Smooth muscle cell (in vitro differentiated cells): ENCODE data around the gene HNRNPK. TPM values are rescaled to one million over a fixed set of nuclear protein-coding genes. Genes with fewer than 3 reads are reported as not detected.
A peak's percentile ranks its signal among the peaks of the same experiment; 100 is the strongest.

Source experiments
- DNase-seq: peaks from one replicate; lab custom pipeline; 2025; ENCODE audit not compliant: unreplicated experiment; lab: John Stamatoyannopoulos, UW
- H2AFZ ChIP-seq: fragments of 200-600 bp; sonication (generic); 2 replicates; pipeline ENCODE4 v1.6.0; 2016; ENCODE audit warnings: antibody characterized with exemption, low read depth, mild to moderate bottlenecking
- H3F3A ChIP-seq: fragments of 200-600 bp; sonication (generic); 2 replicates; pipeline ENCODE4 v1.6.0; 2017; ENCODE audit warnings: antibody characterized with exemption, low read depth
- H3K27ac ChIP-seq: fragments of 200-600 bp; sonication (generic); 2 replicates; pipeline ENCODE4 v1.5.1; 2016; ENCODE audit warnings: low read depth, mild to moderate bottlenecking
- H3K27me3 ChIP-seq: fragments of 200-600 bp; sonication (generic); 2 replicates; pipeline ENCODE4 v1.6.1; 2016; ENCODE audit warnings: low read depth, mild to moderate bottlenecking
- H3K36me3 ChIP-seq: fragments of 200-600 bp; sonication (generic); 2 replicates; pipeline ENCODE4 v1.5.1; 2016; ENCODE audit warnings: low read depth
- H3K4me1 ChIP-seq: fragments of 200-600 bp; sonication (generic); 2 replicates; pipeline ENCODE4 v1.5.1; 2016; ENCODE audit warnings: low read depth
- H3K4me2 ChIP-seq: fragments of 200-600 bp; sonication (generic); 2 replicates; pipeline ENCODE4 v1.6.0; 2016; ENCODE audit warnings: mild to moderate bottlenecking
- H3K4me3 ChIP-seq: fragments of 200-600 bp; sonication (generic); 2 replicates; pipeline ENCODE4 v1.5.1; 2016; ENCODE audit warnings: mild to moderate bottlenecking
- H3K79me2 ChIP-seq: fragments of 200-600 bp; sonication (generic); 2 replicates; pipeline ENCODE4 v1.6.0; 2016; ENCODE audit warnings: low read depth, mild to moderate bottlenecking
- H3K9ac ChIP-seq: fragments of 200-600 bp; sonication (generic); 2 replicates; pipeline ENCODE4 v1.6.0; 2016; ENCODE audit warnings: low read depth
- H3K9me3 ChIP-seq: fragments of 200-600 bp; sonication (generic); replicated peaks from 2 replicates; pipeline ENCODE4 v1.5.1; 2016; ENCODE audit warnings: low read depth
- H4K20me1 ChIP-seq: fragments of 200-600 bp; sonication (generic); 2 replicates; pipeline ENCODE4 v1.6.0; 2016; ENCODE audit warnings: low read depth
- CTCF ChIP-seq: fragments of 200-600 bp; sonication (generic); IDR thresholded peaks from 2 replicates; pipeline ENCODE4 v1.5.1; 2017; ENCODE audit warnings: borderline replicate concordance, mild to moderate bottlenecking, antibody characterized with exemption; ENCODE audit not compliant: insufficient read depth, poor library complexity, severe bottlenecking
- WGBS: methylation state at CpG from one replicate; pipeline ENCODE4 v1.1.7; 2016; ENCODE audit warnings: low lambda C conversion rate; 5-methylcytosine and 5-hydroxymethylcytosine counted together
- polyA plus RNA-seq: library from polyadenylated mRNA; unstranded; fragments of >200 nt; fragmentation: Nextera tagmentation; extraction: Ambion mirVana; gene quantifications from 2 replicates; pipeline ENCODE4 v1.2.1, GENCODE V29; 2016
- total RNA-seq: library from RNA; depleted of rRNA; stranded (reverse); fragments of >200 nt; gene quantifications from 2 replicates; pipeline ENCODE4 v1.2.3, GENCODE V29; 2014

The HNRNPK gene
- total and polyA plus RNA-seq, 2 experiments from 2014 or later: 468 to 584 TPM

- no peaks in the 10 kb centered on the region for H3K27me3 ChIP-seq
- H2AFZ ChIP-seq: no peak overlapping the region
- H3K27ac ChIP-seq: no peak overlapping the region
- 99% methylated on average over 3 of the region's 3 CpGs for WGBS
- H3K9me3 ChIP-seq: no peaks in the 10 kb centered on the region
- no peaks in the 10 kb centered on the region for H3F3A ChIP-seq
- no peak overlapping the region for H3K4me3 ChIP-seq
- H3K4me1 ChIP-seq: no peaks in the 10 kb centered on the region
- no peak overlapping the region for H3K9ac ChIP-seq
- no peaks in the 10 kb centered on the region for H4K20me1 ChIP-seq
- no peak for TF ChIP-seq CTCF
- no peak for DNase-seq
- H3K79me2 ChIP-seq: no peaks in the 10 kb centered on the region
- H3K4me2 ChIP-seq: no peak overlapping the region
- H3K36me3 ChIP-seq: peaks cover 7% of the 10 kb centered on the region
These were observed 23.2 kb upstream of the HNRNPK start for GRCh38 chr9:84003246-84003645.

GRCh38 chr9:84002344-84002743 lies 22.3 kb upstream of the HNRNPK start:
- no peak overlapping the region for H3K4me3 ChIP-seq
- no peaks in the 10 kb centered on the region for H3K4me1 ChIP-seq
- no peak overlapping the region for H2AFZ ChIP-seq
- DNase-seq: no peak
- no peaks in the 10 kb centered on the region for H3K79me2 ChIP-seq
- no peak for TF ChIP-seq CTCF
- H3K27me3 ChIP-seq: no peaks in the 10 kb centered on the region
- no peak overlapping the region for H3K27ac ChIP-seq
- H3K9me3 ChIP-seq: no peaks in the 10 kb centered on the region
- no peak overlapping the region for H3K9ac ChIP-seq
- H3K4me2 ChIP-seq: no peak overlapping the region
- no peaks in the 10 kb centered on the region for H3F3A ChIP-seq
- H4K20me1 ChIP-seq: no peaks in the 10 kb centered on the region
- peaks cover 7% of the 10 kb centered on the region for H3K36me3 ChIP-seq

- Histone ChIP-seq H3K9me3 (no peaks in the 10 kb centered on the region), H3K4me2 (no peak overlapping the region), H4K20me1 (no peaks in the 10 kb centered on the region), H3K27ac (no peak overlapping the region), H3K4me3 (no peak overlapping the region), H3K36me3 (peaks cover 7% of the 10 kb centered on the region), H3K9ac (no peak overlapping the region), H2AFZ (no peak overlapping the region), H3K4me1 (no peaks in the 10 kb centered on the region), H3K79me2 (peaks cover 1% of the 10 kb centered on the region), H3F3A (no peaks in the 10 kb centered on the region), H3K27me3 (no peaks in the 10 kb centered on the region)
- no peak for TF ChIP-seq CTCF
- WGBS: 98% methylated on average over 2 of the region's 2 CpGs
- no peak for DNase-seq
These were observed 21.6 kb upstream of the HNRNPK start for GRCh38 chr9:84001621-84002020.

DNA sequence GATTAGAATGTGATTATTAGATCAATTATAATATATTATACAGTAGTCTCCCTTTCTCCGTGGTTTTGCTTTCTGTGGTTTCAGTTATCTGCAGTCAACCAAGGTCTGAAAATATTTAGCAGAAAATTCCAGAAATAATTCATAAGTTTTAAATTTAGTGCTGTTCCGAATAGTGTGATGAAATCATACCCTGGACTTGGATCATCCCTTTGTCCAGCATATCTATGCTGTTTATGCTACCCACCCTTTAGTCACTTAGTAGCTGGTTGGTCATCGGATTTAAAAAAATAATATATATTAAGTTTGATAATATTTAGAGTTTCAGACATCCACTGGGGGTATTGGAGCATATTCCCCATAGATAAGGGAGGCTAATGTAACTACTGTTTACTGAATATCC lies 20.2 kb upstream of the HNRNPK start:
- H3K79me2 ChIP-seq: peaks cover 9% of the 10 kb centered on the region
- H3K4me3 ChIP-seq: no peak overlapping the region
- no peak for TF ChIP-seq CTCF
- WGBS: 72% methylated on average over 3 of the region's 3 CpGs
- H3K4me1 ChIP-seq: no peaks in the 10 kb centered on the region
- no peaks in the 10 kb centered on the region for H3K9me3 ChIP-seq
- H3K27ac ChIP-seq: no peak overlapping the region
- H3F3A ChIP-seq: no peaks in the 10 kb centered on the region
- H3K9ac ChIP-seq: no peak overlapping the region
- H2AFZ ChIP-seq: no peak overlapping the region
- no peaks in the 10 kb centered on the region for H3K27me3 ChIP-seq
- H4K20me1 ChIP-seq: no peaks in the 10 kb centered on the region
- peaks cover 7% of the 10 kb centered on the region for H3K36me3 ChIP-seq
- peak overlapping the region; percentile 45 for H3K4me2 ChIP-seq
- DNase-seq: no peak
